K562 (cell line): ENCODE results near the gene CCDC34. TPM values are rescaled to one million over a fixed set of nuclear protein-coding genes. Genes with fewer than 3 reads are reported as not detected.

Experiments
- ATAC-seq: fragments of 200-7000 bp; cut with Tn5 transposase; 3 replicates; pipeline ENCODE4 v1.9.1; 2020; ENCODE audit warnings: moderate library complexity
- BruUV-seq: library from RNA; stranded (reverse); fragments of 400-500 nt; replicated peaks from 2 replicates; lab custom pipeline; 2021; lab: Mats Ljungman, UMichigan
- CTCF ChIA-PET: fragments of 300-600 bp; formaldehyde crosslinking; extraction: SDS; loops from one replicate; lab custom pipeline; 2021; ENCODE audit warnings: low intra/inter-chr PET ratio; lab: Yijun Ruan, JAX
- POLR2A ChIA-PET: fragments of 300-600, 350-650 bp; sonication (Branson Sonifier 250); formaldehyde crosslinking; extraction: SDS; loops from one replicate; lab custom pipeline; 2021; ENCODE audit warnings: antibody characterized with exemption, inconsistent platforms; lab: Yijun Ruan, JAX
- DNase-seq, 4 experiments: peaks; one replicate each; pipeline versions ENCODE4 v3.0.0 to v3.0.0-alpha.2; 2011 to 2018; ENCODE audit warnings: low spot score in 3 of 4, mixed read lengths in 3 of 4; ENCODE audit errors: extremely low read depth in 1 of 4
- FAIRE-seq: peaks from 2 replicates; lab custom pipeline; 2011; peaks lifted over from hg19 to GRCh38; lab: Jason Lieb, UNC
- H2AFZ ChIP-seq: 2 replicates; pipeline ENCODE4 v1.6.0; 2011; ENCODE audit warnings: low read depth, low read length, control low read depth, inconsistent platforms
- H3K27ac ChIP-seq: fragments of 200-600 bp; 3 replicates; pipeline ENCODE4 v1.8.0; 2011; ENCODE audit warnings: low read depth, mild to moderate bottlenecking, control low read depth, inconsistent platforms, low read length, moderate library complexity, mixed read lengths; ENCODE audit errors: extremely low read depth
- H3K27me3 ChIP-seq, 2 experiments: fragments of 300-600 bp in 1 of 2; 2 replicates in 1 of 2; 3 replicates in 1 of 2; pipeline versions ENCODE4 v1.6.0 to v1.8.0; 2011; ENCODE audit warnings: inconsistent platforms in 2 of 2, low read length in 2 of 2, mild to moderate bottlenecking in 1 of 2, mixed read lengths in 1 of 2, moderate library complexity in 1 of 2; ENCODE audit not compliant: control insufficient read depth in 2 of 2, insufficient read depth in 2 of 2
- H3K36me3 ChIP-seq: fragments of 300-600 bp; 3 replicates; pipeline ENCODE4 v1.8.0; 2011; ENCODE audit warnings: mild to moderate bottlenecking, low read length, inconsistent platforms; ENCODE audit not compliant: control insufficient read depth, insufficient read depth
- H3K4me1 ChIP-seq, 2 experiments: fragments of 200-600 bp in 1 of 2; replicated peaks in 1 of 2; 2 replicates in 1 of 2; 3 replicates in 1 of 2; pipeline versions ENCODE4 v1.5.1 to v1.8.0; 2011; ENCODE audit warnings: inconsistent platforms in 2 of 2, low read length in 2 of 2, mild to moderate bottlenecking in 1 of 2, mixed read lengths in 1 of 2, moderate library complexity in 1 of 2; ENCODE audit not compliant: control insufficient read depth in 2 of 2, insufficient read depth in 2 of 2
- H3K4me2 ChIP-seq: 2 replicates; pipeline ENCODE4 v1.6.1; 2011; ENCODE audit warnings: low read length, control low read depth, inconsistent platforms, mixed read lengths; ENCODE audit not compliant: insufficient read depth
- H3K4me3 ChIP-seq: fragments of 200-600 bp; sonication (generic), shearing (Covaris generic); 2 replicates; pipeline ENCODE4 v1.5.1; 2016; ENCODE audit warnings: control low read depth, inconsistent platforms
- H3K79me2 ChIP-seq: fragments of 200-600 bp; 3 replicates; pipeline ENCODE4 v1.8.0; 2011; ENCODE audit warnings: low read length, inconsistent platforms; ENCODE audit not compliant: control insufficient read depth, insufficient read depth
- H3K9ac ChIP-seq, 2 experiments: 2 replicates each; pipeline versions ENCODE4 v1.6.0 to v1.6.1; 2011; ENCODE audit warnings: low read depth in 2 of 2, low read length in 2 of 2, control low read depth in 1 of 2, inconsistent platforms in 1 of 2, mild to moderate bottlenecking in 1 of 2, mixed read lengths in 1 of 2; ENCODE audit not compliant: insufficient read depth in 1 of 2
- H3K9me1 ChIP-seq: one replicate; pipeline ENCODE4 v1.6.0; 2011; ENCODE audit warnings: inconsistent platforms, mild to moderate bottlenecking, low read length, moderate library complexity; ENCODE audit not compliant: control insufficient read depth, insufficient read depth
- H3K9me3 ChIP-seq: replicated peaks from 2 replicates; pipeline ENCODE4 v1.5.1; 2011; ENCODE audit warnings: low read depth, low read length, inconsistent platforms; ENCODE audit not compliant: control insufficient read depth, insufficient read depth
- H4K20me1 ChIP-seq: replicated peaks from 2 replicates; pipeline ENCODE4 v1.6.1; 2011; ENCODE audit warnings: low read length, inconsistent platforms, mixed read lengths; ENCODE audit not compliant: control insufficient read depth, insufficient read depth
- DACH1 ChIP-seq: fragments of 450-650 bp; IDR thresholded peaks from 2 replicates; pipeline ENCODE4 v1.6.1; 2018; ENCODE audit not compliant: partially characterized antibody
- E2F3 ChIP-seq: fragments of 250-450 bp; sonication (Bioruptor Pico); IDR thresholded peaks from 2 replicates; pipeline ENCODE4 v1.4.0; 2020; ENCODE audit warnings: mild to moderate bottlenecking
- E2F4 ChIP-seq: sonication (generic); formaldehyde crosslinking; IDR thresholded peaks from 2 replicates; pipeline ENCODE4 v1.8.0; 2022; ENCODE audit warnings: mild to moderate bottlenecking, low read depth, missing genetic modification reagents
- HDGF ChIP-seq: fragments of 450-650 bp; IDR thresholded peaks from 2 replicates; pipeline ENCODE4 v1.6.1; 2016
- MTF1 ChIP-seq: fragments of 250-450 bp; sonication (Bioruptor Pico); IDR thresholded peaks from 2 replicates; pipeline ENCODE4 v1.9.0; 2021; ENCODE audit warnings: moderate library complexity, mild to moderate bottlenecking, inconsistent platforms, borderline replicate concordance
- POLR2A ChIP-seq: fragments of 450-650 bp; conservative IDR thresholded peaks from 2 replicates; pipeline ENCODE4 v1.6.1; 2016
- PRPF4 ChIP-seq: fragments of 200-400 bp; formaldehyde crosslinking; IDR thresholded peaks from one replicate; pipeline ENCODE4 v1.6.1; 2017; ENCODE audit warnings: low read length, low read depth, mild to moderate bottlenecking; ENCODE audit not compliant: insufficient read depth, poor library complexity, severe bottlenecking
- SIRT6 ChIP-seq: IDR thresholded peaks from one replicate; pipeline ENCODE4 v1.6.1; 2012; ENCODE audit warnings: low read depth, mild to moderate bottlenecking, control low read depth, inconsistent platforms, low read length, moderate library complexity
- SMAD3 ChIP-seq: fragments of 450-650 bp; formaldehyde crosslinking; conservative IDR thresholded peaks from 2 replicates; pipeline ENCODE4 v1.4.0; 2020; ENCODE audit warnings: mild to moderate bottlenecking
- STAG1 ChIP-seq: sonication (generic); formaldehyde crosslinking; IDR thresholded peaks from 2 replicates; pipeline ENCODE4 v1.5.0; 2020; ENCODE audit warnings: missing genetic modification reagents, borderline replicate concordance
- YY1 ChIP-seq, 3 experiments: IDR thresholded peaks; 2 replicates each; pipeline ENCODE4 v1.6.1; 2011; ENCODE audit warnings: low read length in 2 of 3, mild to moderate bottlenecking in 2 of 3, moderate library complexity in 2 of 3, borderline replicate concordance in 1 of 3, control low read depth in 1 of 3, low read depth in 1 of 3; ENCODE audit not compliant: insufficient read depth in 3 of 3, insufficient replicate concordance in 2 of 3, control insufficient read depth in 1 of 3, insufficient read length in 1 of 3; ENCODE audit errors: extremely low read depth in 1 of 3
- ZNF224 ChIP-seq: sonication (generic); formaldehyde crosslinking; IDR thresholded peaks from 2 replicates; pipeline ENCODE4 v1.8.0; 2022; ENCODE audit warnings: mild to moderate bottlenecking, missing genetic modification reagents
- ZNF41 ChIP-seq: fragments of 250-450 bp; sonication (Bioruptor Pico); conservative IDR thresholded peaks from 2 replicates; pipeline ENCODE4 v1.4.0; 2020; ENCODE audit warnings: mild to moderate bottlenecking
- ZNF584 ChIP-seq: fragments of 200-800 bp; sonication (Bioruptor generic); IDR thresholded peaks from 2 replicates; pipeline ENCODE4 v1.6.1; 2016; ENCODE audit warnings: low read depth, mild to moderate bottlenecking, missing genetic modification characterization, missing compliant biosample characterization
- WGBS: fragments of 100-300 bp; shearing (Covaris generic); methylation state at CpG from one replicate; pipeline ENCODE4 v1.1.6; 2016; ENCODE audit warnings: low coverage, mixed read lengths; ENCODE audit not compliant: insufficient coverage; ENCODE audit errors: missing lambda C conversion rate; 5-methylcytosine and 5-hydroxymethylcytosine counted together
- in situ Hi-C: fragments of 300-500 bp; cut with MboI; formaldehyde crosslinking; loops from 4 replicates; pipeline ENCODE4 v1.15.0; 2018; ENCODE audit warnings: inconsistent platforms, mixed read lengths
- intact Hi-C: fragments of 100-400 bp; cut with micrococcal nuclease; formaldehyde crosslinking; loops from 2 replicates; pipeline ENCODE4 v1.14.2; 2022
- polyA plus RNA-seq, 8 experiments: library from polyadenylated mRNA; depleted of rRNA in 4 of 8; stranded (reverse) in 5 of 8; unstranded in 3 of 8; fragments of >200 nt; fragmentation: Nextera tagmentation in 2 of 8; fragmentation: Illumina TruSeq in 1 of 8; extraction: Ambion mirVana in 2 of 8; extraction: Trizol in 1 of 8; gene quantifications; 2 replicates each; pipeline versions ENCODE4 v1.2.1 to v1.2.3, GENCODE V29; 2011 to 2014; ENCODE audit warnings: inconsistent platforms in 1 of 8, missing spikeins in 1 of 8
- total RNA-seq, 7 experiments: library from RNA; depleted of rRNA in 6 of 7; stranded (reverse); fragments of >200 nt in 6 of 7; fragmentation: Illumina TruSeq in 2 of 7; extraction: Trizol in 2 of 7; gene quantifications; 2 replicates each; pipeline versions ENCODE4 v1.2.1 to v1.2.3, GENCODE V29; 2011 to 2021; ENCODE audit warnings: low replicate concordance in 1 of 7
- TF ChIP-seq, protein P1 (sequence below): sonication (generic); formaldehyde crosslinking; IDR thresholded peaks from 2 replicates; pipeline ENCODE4 v1.8.0; 2022; ENCODE audit warnings: missing genetic modification reagents, mild to moderate bottlenecking, moderate library complexity, borderline replicate concordance

Gene CCDC34
- total and polyA plus RNA-seq, 9 of the 15 experiments (the other 6 are each of a cell fraction or from before 2014, with no cell fraction given): 6.2 to 42.0 (median 15.7) TPM

DNA sequence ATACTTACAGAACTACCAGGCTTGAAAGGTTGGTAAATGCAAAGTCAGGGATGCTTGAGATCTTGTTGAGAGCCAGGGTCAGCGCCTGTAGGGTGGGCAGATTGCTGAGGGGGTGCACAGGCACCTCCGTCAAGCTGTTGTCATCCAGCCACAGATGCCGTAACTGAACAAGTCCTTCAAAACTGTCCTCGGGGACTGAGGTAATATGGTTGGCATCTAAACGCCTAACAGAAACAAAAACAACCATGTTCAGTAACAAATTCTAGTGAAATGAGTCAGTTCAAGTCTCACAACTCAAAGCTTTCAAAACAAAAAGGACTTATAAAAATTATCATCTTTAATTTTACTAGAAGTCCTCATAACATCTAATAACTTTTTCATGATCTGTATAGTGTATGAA lies 22.2 kb upstream of the CCDC34 start:
- TF ChIP-seq E2F3 (no peak), ZNF224 (CRISPR knock-in tag) (no peak), YY1 (IDR thresholded peaks at IDR 0.05; ENCODE audit: borderline replicate concordance in 1 of 3, control insufficient read depth in 1 of 3, extremely low read depth in 1 of 3, insufficient read depth in 3 of 3, insufficient read length in 1 of 3, insufficient replicate concordance in 2 of 3, low read depth in 1 of 3, low read length in 2 of 3) (no peak), SMAD3 (CRISPR knock-in tag) (no peak), ZNF584 (CRISPR knock-in tag) (no peak), E2F4 (CRISPR knock-in tag) (no peak), HDGF (no peak), PRPF4 (no peak), STAG1 (CRISPR knock-in tag) (no peak), DACH1 (no peak), POLR2A (no peak), SIRT6 (no peak), MTF1 (CRISPR knock-in tag) (no peak), ZNF41 (CRISPR knock-in tag) (no peak)
- TF ChIP-seq, protein P1, sequence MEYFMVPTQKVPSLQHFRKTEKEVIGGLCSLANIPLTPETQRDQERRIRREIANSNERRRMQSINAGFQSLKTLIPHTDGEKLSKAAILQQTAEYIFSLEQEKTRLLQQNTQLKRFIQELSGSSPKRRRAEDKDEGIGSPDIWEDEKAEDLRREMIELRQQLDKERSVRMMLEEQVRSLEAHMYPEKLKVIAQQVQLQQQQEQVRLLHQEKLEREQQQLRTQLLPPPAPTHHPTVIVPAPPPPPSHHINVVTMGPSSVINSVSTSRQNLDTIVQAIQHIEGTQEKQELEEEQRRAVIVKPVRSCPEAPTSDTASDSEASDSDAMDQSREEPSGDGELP: no peak
- CTCF ChIA-PET: no interaction called here
- no peaks in the 10 kb centered on the region for H3K9me1 ChIP-seq
- no peak overlapping the region for H3K27ac ChIP-seq
- POLR2A ChIA-PET: interaction anchor here (0.7 to 2.7 kb wide), 2 partner anchors 9 to 10 kb away, joined by 3 to 8 read pairs; no protein-coding TSS in a partner anchor
- in situ Hi-C loops (no loop called here), intact Hi-C loops (no loop called here)
- no peak overlapping the region for H2AFZ ChIP-seq
- no peak overlapping the region for H3K9ac ChIP-seq
- FAIRE-seq (no peak), DNase-seq (no peak), ATAC-seq (no peak)
- H3K79me2 ChIP-seq: no peaks in the 10 kb centered on the region
- no peaks in the 10 kb centered on the region; the same call in 1 of the 3 replicates for H3K36me3 ChIP-seq
- H3K4me2 ChIP-seq: no peak overlapping the region
- H3K4me3 ChIP-seq: no peak overlapping the region
- no TSS peak for BruUV-seq
- H3K4me1 ChIP-seq: peaks cover 5 to 15% of the 10 kb centered on the region in 2 experiments
- whole genome bisulfite sequencing: 77% methylated on average over 5 of the region's 5 CpGs
- H3K9me3 ChIP-seq: no peaks in the 10 kb centered on the region
- no peaks in the 10 kb centered on the region for H3K27me3 ChIP-seq
- H4K20me1 ChIP-seq: no peaks in the 10 kb centered on the region
